Stromal cell of bone marrow (primary cell): ENCODE data around the gene RNF217.

ENCODE experiments used
- DNase-seq: peaks from one replicate; pipeline ENCODE4 v3.0.0-alpha.2; 2012; ENCODE audit warnings: low read depth

The RNF217 gene

GRCh38 chr6:124989136-124989983 is 27.1 kb downstream of the RNF217 start:
- no peak for DNase-seq

GRCh38 chr6:124990988-124991387 is 28.8 kb downstream of the RNF217 start:
- no peak for DNase-seq

GRCh38 chr6:124991764-124992295 is 29.6 kb downstream of the RNF217 start:
- no peak for DNase-seq

- DNase-seq, result no peak
These were observed 31.1 kb downstream of the RNF217 start for GRCh38 chr6:124993327-124993726.

GRCh38 chr6:124994648-124995047 is 32.4 kb downstream of the RNF217 start:
- DNase-seq, result no peak

- no peak for DNase-seq
These were observed 32.9 kb downstream of the RNF217 start for GRCh38 chr6:124995131-124995530.

GRCh38 chr6:124995645-124996325 is 33.5 kb downstream of the RNF217 start:
- DNase-seq, result no peak

GRCh38 chr6:124996411-124996810 is 34.2 kb downstream of the RNF217 start:
- DNase-seq, result no peak

- DNase-seq, result no peak
These were observed 35.1 kb downstream of the RNF217 start for GRCh38 chr6:124997196-124997875.

GRCh38 chr6:124999105-124999764 is 37.0 kb downstream of the RNF217 start:
- no peak for DNase-seq

- DNase-seq, result no peak
These were observed 39.6 kb downstream of the RNF217 start for GRCh38 chr6:125001684-125002405.

GRCh38 chr6:125002406-125002741 is 40.1 kb downstream of the RNF217 start:
- DNase-seq, result no peak

- DNase-seq, result no peak
These were observed 40.8 kb downstream of the RNF217 start for GRCh38 chr6:125003070-125003469.

- no peak for DNase-seq
These were observed 42.0 kb downstream of the RNF217 start for GRCh38 chr6:125004198-125004597.

- DNase-seq, result no peak
These were observed 42.8 kb downstream of the RNF217 start for GRCh38 chr6:125004797-125005595.

- no peak for DNase-seq
These were observed 46.0 kb downstream of the RNF217 start for GRCh38 chr6:125008261-125008703.

GRCh38 chr6:125008957-125009356 is 46.7 kb downstream of the RNF217 start:
- no peak for DNase-seq

GRCh38 chr6:125009578-125009977 is 47.3 kb downstream of the RNF217 start:
- DNase-seq, result no peak

- DNase-seq, result peak; percentile 47
These were observed 51.9 kb downstream of the RNF217 start for GRCh38 chr6:125013938-125014660.

- DNase-seq, result no peak
These were observed 52.4 kb downstream of the RNF217 start for GRCh38 chr6:125014661-125014957.
